Activated CD8-positive, alpha-beta T cell treated with anti-CD3 and anti-CD28 coated beads for 36 hours (primary cell): ENCODE results near the gene GNE. TPM values are rescaled to one million over a fixed set of nuclear protein-coding genes. Genes with fewer than 3 reads are reported as not detected.

Source experiments
- ATAC-seq: fragments of 200-7000 bp; cut with Tn5 transposase; one replicate; pipeline ENCODE4 v1.10.0; 2021; ENCODE audit warnings: mild to moderate bottlenecking, moderate library complexity
- CTCF ChIA-PET: fragments of 350-600 bp; sonication (Branson Sonifier 250); formaldehyde crosslinking; loops from one replicate; lab custom pipeline; 2021; ENCODE audit warnings: antibody characterized with exemption; lab: Charles Lee
- POLR2A ChIA-PET: fragments of 350-600 bp; sonication (Branson Sonifier 250); formaldehyde crosslinking; loops from one replicate; lab custom pipeline; 2021; ENCODE audit warnings: antibody characterized with exemption; lab: Charles Lee
- DNase-seq: peaks from one replicate; pipeline ENCODE4 v3.0.0-alpha.2; 2020
- H3K27ac Mint-ChIP-seq: one replicate; pipeline ENCODE4 v1.8.0; 2021; ENCODE audit warnings: mild to moderate bottlenecking, mixed read lengths
- H3K27me3 Mint-ChIP-seq: one replicate; pipeline ENCODE4 v1.8.0; 2021; ENCODE audit warnings: mixed read lengths
- H3K36me3 Mint-ChIP-seq: one replicate; pipeline ENCODE4 v1.8.0; 2021; ENCODE audit warnings: low read depth, mixed read lengths
- H3K4me1 Mint-ChIP-seq: one replicate; pipeline ENCODE4 v1.8.0; 2021; ENCODE audit warnings: low read depth, mixed read lengths
- H3K4me3 Mint-ChIP-seq: one replicate; pipeline ENCODE4 v1.8.0; 2021; ENCODE audit warnings: mild to moderate bottlenecking, moderate library complexity, mixed read lengths
- H3K9me3 Mint-ChIP-seq: one replicate; pipeline ENCODE4 v1.8.0; 2021; ENCODE audit warnings: mixed read lengths
- CTCF ChIP-seq: fragments of 200-600 bp; IDR thresholded peaks from one replicate; pipeline ENCODE4 v1.8.0; 2022; ENCODE audit warnings: antibody characterized with exemption, mild to moderate bottlenecking
- intact Hi-C: fragments of 100-400 bp; cut with micrococcal nuclease; formaldehyde crosslinking; loops from one replicate; pipeline ENCODE4 v1.10.0; 2022
- total RNA-seq, 2 experiments: library from RNA; stranded (reverse); gene quantifications; one replicate each; pipeline ENCODE4 v1.2.3, GENCODE V29; 2021

Gene GNE
- total RNA-seq, 2 experiments from 2014 or later: 11.6 to 12.0 TPM

GRCh38 chr9:36191686-36192085, 66.6 kb downstream of the GNE start:
- H3K27me3 Mint-ChIP-seq: no peaks in the 10 kb centered on the region
- no peak for ATAC-seq
- H3K36me3 Mint-ChIP-seq: peaks cover 26% of the 10 kb centered on the region
- no peaks in the 10 kb centered on the region for H3K9me3 Mint-ChIP-seq
- intact Hi-C loops: no loop called here
- peak overlapping the region; percentile 78 for H3K27ac Mint-ChIP-seq
- no peak for TF ChIP-seq CTCF
- DNase-seq: no peak
- peak overlapping the region; percentile 94 for H3K4me3 Mint-ChIP-seq
- ChIA-PET CTCF (interaction anchor here (1.0 to 5.9 kb wide), 12 partner anchors 9 to 251 kb away, joined by 3 to 69 read pairs (median 8); no protein-coding TSS in a partner anchor), POLR2A (interaction anchor here (0.8 to 3.8 kb wide), 14 partner anchors 10 to 295 kb away, joined by 3 to 23 read pairs (median 5); partner anchors contain the start of gene CCIN)
- H3K4me1 Mint-ChIP-seq: peaks cover 43% of the 10 kb centered on the region

GRCh38 chr9:36191290-36191645, 67.0 kb downstream of the GNE start:
- Mint-ChIP-seq H3K4me1 (peaks cover 40% of the 10 kb centered on the region), H3K36me3 (peaks cover 26% of the 10 kb centered on the region), H3K27me3 (no peaks in the 10 kb centered on the region), H3K27ac (peak overlapping the region; percentile 78), H3K9me3 (no peaks in the 10 kb centered on the region), H3K4me3 (peak overlapping the region; percentile 94)
- no peak for TF ChIP-seq CTCF
- no peak for ATAC-seq
- peak; percentile 62 for DNase-seq
- POLR2A ChIA-PET: interaction anchor here (0.8 to 3.8 kb wide), 15 partner anchors 10 to 295 kb away, joined by 3 to 23 read pairs (median 5); partner anchors contain the start of gene CCIN
- intact Hi-C loops: no loop called here
- CTCF ChIA-PET: interaction anchor here (0.8 to 5.9 kb wide), 21 partner anchors 10 to 250 kb away, joined by 3 to 69 read pairs (median 6); no protein-coding TSS in a partner anchor

- intact Hi-C loops: no loop called here
- H3K4me1 Mint-ChIP-seq: peaks cover 40% of the 10 kb centered on the region
- POLR2A ChIA-PET: interaction anchor here (0.6 to 3.8 kb wide), 15 partner anchors 8 to 251 kb away, joined by 3 to 23 read pairs (median 5); no protein-coding TSS in a partner anchor
- H3K9me3 Mint-ChIP-seq: no peaks in the 10 kb centered on the region
- CTCF ChIA-PET: interaction anchor here (0.6 to 5.9 kb wide), 32 partner anchors 11 to 250 kb away, joined by 3 to 69 read pairs (median 4); partner anchors contain the start of genes CCIN and GNE
- H3K4me3 Mint-ChIP-seq: peak within 1 kb of the TSS; percentile 94
- peaks cover 26% of the 10 kb centered on the region for H3K36me3 Mint-ChIP-seq
- H3K27ac Mint-ChIP-seq: peak within 1 kb of the TSS; percentile 90
- ATAC-seq: peak; percentile 99
- TF ChIP-seq CTCF: peak; percentile 52
- DNase-seq: peak; percentile 97
- H3K27me3 Mint-ChIP-seq: no peaks in the 10 kb centered on the region
Observed at GRCh38 chr9:36190388-36191289, 67.6 kb downstream of the GNE start, which contains the start of gene CLTA. Gene CLTA, plus strand, starts transcription at chr9:36190921. Its CDS starts 136 bp downstream, at chr9:36191057.

- no peak for ATAC-seq
- CTCF ChIA-PET: interaction anchor here (0.7 to 5.9 kb wide), 34 partner anchors 11 to 378 kb away, joined by 3 to 69 read pairs (median 4); partner anchors contain the start of genes CCIN, GNE and SPAG8
- intact Hi-C loops: no loop called here
- POLR2A ChIA-PET: interaction anchor here (0.6 to 3.8 kb wide), 13 partner anchors 9 to 250 kb away, joined by 3 to 23 read pairs (median 5); no protein-coding TSS in a partner anchor
- Mint-ChIP-seq H3K9me3 (no peaks in the 10 kb centered on the region), H3K36me3 (peaks cover 20% of the 10 kb centered on the region), H3K4me3 (peak overlapping the region; percentile 94), H3K27ac (peak overlapping the region; percentile 90), H3K4me1 (peaks cover 36% of the 10 kb centered on the region), H3K27me3 (no peaks in the 10 kb centered on the region)
- TF ChIP-seq CTCF: no peak
- DNase-seq: no peak
Observed at GRCh38 chr9:36189976-36190375, 68.3 kb downstream of the GNE start.
